ENCODE data around the gene KCNJ15. TPM values are rescaled to one million over a fixed set of nuclear protein-coding genes. Genes with fewer than 3 reads are reported as not detected.

Gene KCNJ15
- total RNA-seq, 1 experiment from 2014 or later, result not detected

DNA sequence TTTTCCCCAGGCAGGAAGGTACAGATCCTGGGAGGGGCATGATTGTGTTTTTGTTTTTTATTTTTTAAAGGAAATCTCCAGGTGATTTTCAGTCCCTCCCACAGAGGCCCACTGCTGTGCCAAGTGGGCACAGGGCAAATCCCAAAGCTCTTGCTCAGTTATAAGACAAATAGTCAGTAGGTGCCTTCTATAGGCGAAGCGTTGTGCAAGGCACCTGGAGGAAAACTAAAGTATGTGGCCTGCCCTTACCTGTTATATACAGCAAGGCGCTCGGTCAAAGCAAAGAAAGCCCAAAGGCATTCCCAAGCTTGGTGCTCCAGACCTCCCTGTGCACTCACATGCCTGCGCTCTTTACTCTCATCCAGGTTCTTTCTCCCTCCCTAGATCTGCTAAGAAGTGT, 81.0 kb downstream of the KCNJ15 start:
- Histone ChIP-seq H3K4me3 (replicated peaks in 1 of 2; ENCODE audit: low read depth in 1 of 2, low read length in 2 of 2) (no peak overlapping the region), H3K4me1 (ENCODE audit: control insufficient read depth in 1 of 2, insufficient read depth in 2 of 2, low read length in 2 of 2) (no peaks in the 10 kb centered on the region), H2AFZ (ENCODE audit: low read depth, low read length, poor library complexity, severe bottlenecking) (no peak overlapping the region), H3K9me2 (ENCODE audit: insufficient read depth) (no peaks in the 10 kb centered on the region), H3K27ac (ENCODE audit: low read depth, low read length) (no peak overlapping the region), H3K9ac (ENCODE audit: low read length) (no peak overlapping the region), H4K20me1 (ENCODE audit: insufficient read depth) (no peaks in the 10 kb centered on the region), H3K9me3 (ENCODE audit: control insufficient read depth in 1 of 2, insufficient read depth in 1 of 2, low read depth in 1 of 2, low read length in 2 of 2) (no peaks in the 10 kb centered on the region), H3K36me3 (ENCODE audit: control insufficient read depth in 1 of 2, insufficient read depth in 2 of 2, low read length in 2 of 2) (no peaks in the 10 kb centered on the region), H3K4me2 (ENCODE audit: low read length) (no peak overlapping the region), H3K79me2 (ENCODE audit: insufficient read depth, low read length) (no peaks in the 10 kb centered on the region), H3K27me3 (ENCODE audit: insufficient read depth, low read length) (no peaks in the 10 kb centered on the region)
- DNase-seq (ENCODE audit: low read depth, low spot score) (no peak), ATAC-seq (no peak)
- CTCF ChIA-PET, result no interaction called here
- RAD21 ChIA-PET (ENCODE audit: low non-redundant PET in 1 of 2, low total read pairs in 2 of 2, uncharacterized antibody in 2 of 2, unreplicated experiment in 2 of 2), result no interaction called here
- no TSS peak for BruUV-seq (replicated peaks)
- TF ChIP-seq SP1 (IDR thresholded peaks at IDR 0.05; ENCODE audit: low read depth), result no peak
- TF ChIP-seq ZFX (IDR thresholded peaks at IDR 0.05), result no peak
- TF ChIP-seq CEBPB (IDR thresholded peaks at IDR 0.05; ENCODE audit: low read depth), result no peak
- TF ChIP-seq RAD21 (IDR thresholded peaks at IDR 0.05; ENCODE audit: low read depth), result no peak
- TF ChIP-seq TCF7L2 (IDR thresholded peaks at IDR 0.05; ENCODE audit: borderline replicate concordance, extremely low read depth, insufficient read depth, insufficient read length), result no peak
- no peak for TF ChIP-seq EZH2phosphoT487 (IDR thresholded peaks at IDR 0.05; ENCODE audit: borderline replicate concordance)
- no peak for TF ChIP-seq YY1 (IDR thresholded peaks at IDR 0.05; ENCODE audit: extremely low read depth, insufficient replicate concordance, low read depth, low read length)
- TF ChIP-seq, protein P1, sequence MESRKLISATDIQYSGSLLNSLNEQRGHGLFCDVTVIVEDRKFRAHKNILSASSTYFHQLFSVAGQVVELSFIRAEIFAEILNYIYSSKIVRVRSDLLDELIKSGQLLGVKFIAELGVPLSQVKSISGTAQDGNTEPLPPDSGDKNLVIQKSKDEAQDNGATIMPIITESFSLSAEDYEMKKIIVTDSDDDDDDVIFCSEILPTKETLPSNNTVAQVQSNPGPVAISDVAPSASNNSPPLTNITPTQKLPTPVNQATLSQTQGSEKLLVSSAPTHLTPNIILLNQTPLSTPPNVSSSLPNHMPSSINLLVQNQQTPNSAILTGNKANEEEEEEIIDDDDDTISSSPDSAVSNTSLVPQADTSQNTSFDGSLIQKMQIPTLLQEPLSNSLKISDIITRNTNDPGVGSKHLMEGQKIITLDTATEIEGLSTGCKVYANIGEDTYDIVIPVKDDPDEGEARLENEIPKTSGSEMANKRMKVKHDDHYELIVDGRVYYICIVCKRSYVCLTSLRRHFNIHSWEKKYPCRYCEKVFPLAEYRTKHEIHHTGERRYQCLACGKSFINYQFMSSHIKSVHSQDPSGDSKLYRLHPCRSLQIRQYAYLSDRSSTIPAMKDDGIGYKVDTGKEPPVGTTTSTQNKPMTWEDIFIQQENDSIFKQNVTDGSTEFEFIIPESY (IDR thresholded peaks at IDR 0.05; ENCODE audit: extremely low read depth, insufficient replicate concordance, low read length), result no peak
- no peak for TF ChIP-seq FOSL1 (IDR thresholded peaks at IDR 0.05; ENCODE audit: low read depth)
- no peak for TF ChIP-seq POLR2A (IDR thresholded peaks at IDR 0.05; ENCODE audit: borderline replicate concordance, extremely low read depth, insufficient read depth, insufficient read length)
- no peak for TF ChIP-seq ZNF274 (IDR thresholded peaks at IDR 0.05; ENCODE audit: low read depth, low read length)
- no peak for TF ChIP-seq EGR1 (IDR thresholded peaks at IDR 0.05; ENCODE audit: low read depth)
- no peak for TF ChIP-seq SRF (IDR thresholded peaks at IDR 0.05; ENCODE audit: low read depth)
- no peak for TF ChIP-seq SIN3A (IDR thresholded peaks at IDR 0.05; ENCODE audit: low read depth)
- no peak for TF ChIP-seq EZH2 (IDR thresholded peaks at IDR 0.05)
- no peak for TF ChIP-seq ELF1 (IDR thresholded peaks at IDR 0.05; ENCODE audit: borderline replicate concordance, low read depth)
- TF ChIP-seq CBX3 (IDR thresholded peaks at IDR 0.05; ENCODE audit: low read depth), result no peak
- TF ChIP-seq POLR2AphosphoS5 (IDR thresholded peaks at IDR 0.05; ENCODE audit: low read depth, low read length), result no peak
- intact Hi-C loops (cut with micrococcal nuclease), result no loop called here
- POLR2A ChIA-PET, result no interaction called here

Measured in HCT116 (cell line).